ENCODE results near the gene CREBBP.

The CREBBP gene

DNA sequence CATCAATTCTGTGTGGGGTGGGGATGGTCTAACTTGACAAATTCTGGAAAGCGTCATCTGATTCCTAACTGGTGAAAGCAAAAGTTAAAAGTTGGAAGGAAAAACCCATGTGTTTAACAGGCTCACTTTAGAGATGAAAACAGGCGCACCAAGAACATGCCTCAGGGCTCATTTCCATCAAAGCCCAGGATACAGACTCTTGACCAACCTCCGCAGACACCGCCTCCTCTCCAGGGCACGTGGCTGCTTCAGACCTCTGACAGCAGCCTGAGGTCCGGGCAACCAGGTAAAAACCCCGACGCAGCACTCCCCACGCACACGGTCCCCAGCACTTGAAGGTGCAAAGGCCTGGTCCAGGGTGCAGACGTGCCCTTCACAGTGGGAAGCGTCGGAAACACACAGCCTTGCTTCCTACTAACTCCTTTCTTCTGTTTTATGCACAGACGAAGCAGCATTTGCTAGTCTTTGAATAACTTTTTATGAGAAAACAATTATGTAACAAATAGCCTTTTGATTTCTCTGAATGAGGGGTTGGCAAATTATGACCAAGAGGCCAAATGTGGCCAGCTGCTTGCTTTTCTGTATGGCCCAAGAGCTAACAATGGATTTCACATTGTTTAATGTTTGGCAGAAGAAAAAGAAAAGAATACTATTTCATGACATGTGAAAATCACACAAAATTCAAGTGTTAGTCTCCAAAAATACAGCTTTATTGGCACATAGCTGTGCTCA is 119.0 kb downstream of the CREBBP start:
- no peak for DNase-seq

DNA sequence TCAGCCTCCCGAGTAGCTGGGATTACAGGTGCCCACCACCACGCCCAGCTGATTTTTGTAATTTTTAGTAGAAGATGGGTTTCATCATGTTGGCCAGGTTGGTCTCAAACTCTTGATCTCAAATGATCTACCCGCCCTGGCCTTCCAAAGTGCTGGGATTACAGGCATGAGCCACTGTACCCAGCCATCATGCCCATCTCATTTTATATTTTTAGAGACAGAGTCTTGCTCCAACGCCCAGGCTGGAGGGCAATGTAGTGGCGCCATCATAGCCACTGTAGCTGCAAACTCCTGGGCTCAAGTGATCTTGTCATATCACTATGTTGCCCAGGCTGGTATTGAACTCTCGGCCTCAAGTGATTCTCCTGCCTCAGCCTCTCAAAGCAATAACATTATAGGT is 120.0 kb downstream of the CREBBP start:
- no peak for DNase-seq

DNA sequence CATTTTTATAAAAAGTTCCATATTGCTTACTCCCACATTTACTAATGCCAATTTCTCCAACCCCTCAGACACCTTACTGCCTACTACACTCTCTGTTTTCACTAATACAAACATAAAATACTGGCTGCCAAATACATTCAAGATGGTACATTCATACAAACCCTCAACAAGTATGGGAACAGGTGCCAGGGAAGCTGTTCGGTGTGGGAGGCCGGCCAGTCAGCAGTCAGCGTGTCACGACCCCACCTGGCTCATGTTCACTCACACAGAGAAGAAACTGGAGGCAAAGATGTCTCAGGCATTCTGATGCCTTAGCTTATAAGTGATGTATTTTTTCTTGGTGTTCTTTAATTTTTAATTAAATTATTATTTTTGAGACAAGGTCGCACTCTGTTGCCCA is 120.8 kb downstream of the CREBBP start:
- DNase-seq = no peak

DNA sequence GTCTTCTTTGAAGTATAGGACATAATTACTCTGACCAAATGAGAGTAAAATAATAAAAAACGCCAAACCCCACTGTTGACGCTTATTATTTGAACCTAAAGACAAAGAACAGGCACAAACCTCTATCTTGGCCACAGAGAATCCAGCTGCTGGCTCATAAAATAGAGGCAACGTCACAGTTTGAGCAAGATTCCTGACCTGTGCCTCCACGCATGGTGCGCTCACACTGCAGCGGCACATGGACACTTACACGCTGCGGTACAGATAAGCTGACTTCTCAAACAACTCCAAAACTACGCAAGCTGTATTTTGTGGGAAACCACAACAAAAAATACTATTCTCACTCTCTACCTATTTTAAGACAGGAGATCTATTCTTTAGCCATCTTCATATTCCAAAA is 124.4 kb downstream of the CREBBP start:
- DNase-seq = no peak

DNA sequence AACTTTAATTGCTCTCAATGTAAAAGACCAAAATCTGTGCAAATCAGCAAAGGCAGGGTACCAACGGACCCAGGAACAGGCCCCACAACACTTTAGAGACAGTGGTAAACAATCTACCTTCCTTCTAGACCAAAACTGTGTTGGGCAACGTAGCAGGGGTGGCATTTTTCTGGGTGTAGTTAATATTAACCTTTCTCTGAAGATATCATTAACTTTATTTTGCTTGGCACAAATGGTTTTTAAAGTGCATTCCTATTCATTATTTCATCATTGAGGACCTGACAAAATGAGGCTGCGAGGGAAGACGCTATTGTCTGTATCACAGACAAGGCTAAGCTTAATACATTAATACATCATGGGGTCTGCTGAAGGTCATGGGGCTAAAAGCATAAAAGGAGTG is 125.3 kb downstream of the CREBBP start:
- no peak for DNase-seq

DNA sequence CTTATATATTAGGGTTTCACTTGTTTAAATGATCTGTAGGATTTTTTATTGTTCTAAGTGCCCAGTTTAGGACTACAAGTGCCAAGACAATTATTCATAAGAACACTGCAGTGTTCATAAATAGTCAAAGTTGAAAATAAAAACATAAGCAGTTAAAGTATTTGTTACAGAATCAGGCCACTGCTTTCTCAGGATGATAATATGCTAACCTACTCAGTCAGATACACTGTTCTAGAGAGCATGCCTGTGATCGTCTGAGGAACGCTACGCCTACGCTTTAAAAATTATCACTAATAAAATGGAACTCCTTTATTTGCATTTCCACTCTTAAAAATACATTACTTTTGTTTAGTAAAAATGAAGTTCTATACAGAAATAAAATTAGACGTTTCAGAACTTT is 125.7 kb downstream of the CREBBP start:
- no peak for DNase-seq

DNA sequence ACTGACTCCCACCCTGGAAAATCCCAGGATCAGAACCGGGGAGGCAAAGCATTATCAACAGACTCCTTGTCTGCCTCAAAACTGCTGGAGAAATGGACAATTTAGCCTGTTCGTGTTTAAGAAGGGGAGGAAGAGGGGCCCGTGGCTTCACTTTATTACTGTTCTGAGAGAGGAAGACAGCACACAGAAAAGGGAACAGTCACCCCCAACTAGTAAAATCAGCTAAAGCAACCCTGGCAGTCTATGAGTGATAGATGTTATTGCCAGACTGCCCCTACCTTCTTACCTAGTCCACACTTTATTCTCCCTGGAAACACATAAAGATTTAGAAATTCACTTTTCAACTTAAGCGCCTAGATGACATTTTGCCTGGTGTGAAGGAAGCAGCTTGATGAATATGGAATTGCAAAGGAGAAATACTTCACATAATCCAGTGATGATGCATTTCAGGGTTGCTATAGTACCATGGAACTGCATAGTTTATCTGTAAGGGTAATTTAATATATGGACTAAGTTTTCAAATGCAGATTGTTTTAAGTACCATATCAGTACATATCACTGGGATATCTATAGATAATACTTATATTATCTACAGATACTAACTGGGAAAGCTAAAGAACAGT is 126.3 kb downstream of the CREBBP start:
- no peak for DNase-seq

DNA sequence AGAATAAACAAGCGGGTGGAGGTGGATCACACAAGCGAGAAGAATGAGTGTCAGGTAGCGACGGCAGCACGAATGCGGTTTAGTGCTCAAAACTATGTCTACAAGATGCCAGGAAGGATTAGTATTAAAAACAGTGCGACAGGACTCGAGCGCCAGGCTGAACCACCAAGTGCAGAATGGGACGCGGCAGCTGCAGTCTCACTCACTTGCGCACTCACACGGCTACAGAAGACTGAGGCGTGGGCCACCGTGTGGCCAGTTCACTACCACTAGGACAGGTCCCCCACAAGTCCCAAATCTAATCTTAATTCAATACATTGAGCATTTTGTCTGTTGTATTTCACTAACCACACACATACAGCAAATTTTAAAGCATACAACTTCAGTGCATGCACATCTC is 127.5 kb downstream of the CREBBP start:
- no peak for DNase-seq

DNA sequence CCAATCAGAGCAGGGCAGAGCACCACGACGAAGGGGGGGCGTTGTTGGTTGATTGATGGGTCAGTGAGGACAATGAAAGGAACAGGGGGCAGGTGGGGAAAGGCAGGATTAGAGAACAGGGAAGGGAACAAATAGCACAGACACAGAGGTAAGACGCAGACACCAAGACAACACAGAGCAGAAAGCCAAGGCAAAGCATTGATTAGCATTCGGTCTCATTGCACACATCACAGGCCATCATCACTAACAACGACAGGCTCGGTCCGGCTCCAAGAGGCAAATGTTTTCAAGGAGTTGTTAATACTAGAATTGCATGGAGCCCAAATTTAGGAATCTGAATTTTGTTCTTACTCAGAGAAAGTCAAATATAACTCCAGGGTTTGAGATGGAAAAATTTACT is 128.6 kb downstream of the CREBBP start:
- DNase-seq = no peak

DNA sequence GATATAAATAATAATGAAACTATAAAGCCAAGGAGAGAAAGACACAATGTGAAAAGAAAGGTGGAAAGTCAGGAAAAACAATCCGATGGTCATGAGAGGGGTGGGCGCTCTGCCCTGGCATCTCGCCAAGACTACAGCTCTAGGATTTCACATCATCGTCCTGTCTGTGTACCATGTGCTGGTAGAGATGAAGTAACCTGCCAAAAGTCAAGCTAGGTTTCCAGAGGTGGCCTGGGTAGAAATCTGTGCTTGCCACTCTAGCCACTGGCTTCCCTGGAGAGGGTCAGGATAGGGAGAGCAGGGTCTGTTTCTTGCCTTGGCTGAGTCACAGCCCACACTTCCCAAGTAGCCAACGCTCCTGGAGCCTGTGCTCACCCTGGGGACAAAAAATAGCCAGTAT is 132.2 kb downstream of the CREBBP start:
- DNase-seq = no peak

DNA sequence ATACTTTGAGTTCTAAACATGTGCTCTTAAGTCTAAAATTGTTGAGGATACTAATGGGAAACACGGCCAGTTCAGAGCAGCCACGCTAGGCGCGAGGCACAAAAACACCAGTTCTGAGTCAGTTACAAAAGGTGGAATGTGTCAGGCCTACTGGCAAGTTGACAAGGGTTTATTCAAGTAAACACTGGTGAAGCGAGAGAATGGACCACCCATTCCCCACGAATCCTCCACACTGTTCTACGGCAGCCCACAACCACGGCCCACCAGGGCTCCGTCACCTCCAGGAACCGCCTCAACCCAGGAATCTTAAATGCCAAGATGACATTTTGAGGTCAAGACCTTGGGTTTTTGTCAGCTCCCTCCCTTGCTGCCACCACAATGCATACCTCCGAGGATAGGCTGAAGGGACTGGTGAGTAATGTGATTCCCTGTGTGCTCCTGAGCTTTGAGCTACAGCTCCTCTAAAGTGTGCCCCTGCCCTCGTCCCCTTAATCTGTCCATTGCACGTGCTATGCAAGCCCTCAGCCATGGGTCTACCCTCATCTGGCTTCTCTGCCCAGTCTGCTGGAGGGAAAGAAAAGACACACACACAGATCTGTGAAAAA is 134.7 kb downstream of the CREBBP start:
- DNase-seq = no peak

DNA sequence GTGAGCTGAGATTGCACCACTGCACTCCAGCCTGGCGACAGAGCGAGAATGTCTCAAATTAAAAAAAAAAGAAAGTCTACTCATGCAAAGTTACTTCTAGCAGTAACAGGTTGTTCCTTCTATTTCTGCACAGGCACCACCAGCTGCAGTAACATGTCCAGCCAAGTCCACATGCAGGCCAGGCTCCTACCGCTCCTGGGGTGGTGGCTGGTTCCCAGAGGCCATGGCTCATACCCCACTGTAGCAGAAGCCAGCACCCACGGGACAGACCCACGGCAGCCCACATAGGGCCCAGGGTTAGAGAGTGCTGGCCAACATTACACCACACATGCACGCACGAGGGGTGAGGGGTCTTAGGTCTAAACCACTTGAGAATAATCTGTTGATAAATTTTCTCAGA is 136.5 kb downstream of the CREBBP start:
- no peak for DNase-seq

DNA sequence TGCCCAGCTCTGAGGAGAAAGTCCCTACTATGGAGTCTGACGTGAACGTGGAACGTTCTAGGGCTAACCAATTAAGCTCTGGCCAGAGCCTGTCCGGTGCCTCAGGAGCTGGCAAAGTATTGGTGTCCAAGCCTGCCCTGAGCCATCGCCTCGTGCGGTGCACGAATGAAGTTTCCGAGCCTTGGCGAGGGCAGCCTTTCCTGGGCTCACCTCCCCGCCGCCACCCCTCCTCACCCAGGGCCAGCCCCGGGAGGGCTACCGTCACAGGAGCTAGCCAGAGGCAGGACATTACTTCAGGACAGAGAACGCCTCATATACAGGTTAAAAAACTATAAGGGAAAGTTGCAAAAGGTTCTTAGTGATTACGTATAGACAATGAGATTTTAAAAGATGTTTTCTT is 139.6 kb downstream of the CREBBP start:
- DNase-seq = no peak

DNA sequence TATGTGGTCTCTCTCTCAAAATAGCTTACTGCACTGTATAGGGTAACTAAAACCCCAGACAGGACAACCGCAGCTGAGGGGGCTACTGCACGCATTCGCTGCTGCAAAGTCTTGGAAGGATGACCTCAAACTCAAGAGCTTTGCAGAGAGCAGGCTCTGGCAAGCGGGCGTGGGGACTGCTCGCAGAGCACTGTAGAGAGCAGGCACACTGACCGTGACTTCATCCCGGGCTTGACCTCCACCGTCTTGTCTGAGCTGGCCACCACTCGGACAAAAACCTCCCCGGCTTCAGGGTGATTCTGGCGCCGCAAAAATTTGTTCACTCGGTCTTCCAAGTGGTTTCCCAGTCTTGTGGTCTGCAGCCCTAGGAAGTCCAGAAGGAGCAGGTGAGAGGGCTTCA is 140.3 kb downstream of the CREBBP start:
- DNase-seq = no peak

DNA sequence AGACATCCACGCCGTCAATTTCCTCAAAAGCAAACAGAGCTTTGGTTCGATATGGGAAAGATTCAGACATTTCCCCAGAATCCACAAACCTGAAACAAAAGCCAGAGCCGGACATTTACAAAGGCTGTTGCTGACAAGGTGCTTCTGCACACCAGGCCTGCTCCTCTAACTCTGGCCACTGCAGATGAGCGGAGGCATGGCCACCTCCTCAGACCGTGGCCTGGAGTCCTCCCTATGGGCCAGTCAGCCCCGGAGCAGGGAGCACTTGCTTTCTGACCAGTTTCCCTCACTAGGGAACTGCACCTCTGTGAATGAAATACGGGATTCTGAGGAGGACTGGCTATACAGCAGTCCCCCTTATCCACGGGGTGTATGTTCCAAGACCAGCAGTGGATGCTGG is 140.9 kb downstream of the CREBBP start:
- DNase-seq = no peak

DNA sequence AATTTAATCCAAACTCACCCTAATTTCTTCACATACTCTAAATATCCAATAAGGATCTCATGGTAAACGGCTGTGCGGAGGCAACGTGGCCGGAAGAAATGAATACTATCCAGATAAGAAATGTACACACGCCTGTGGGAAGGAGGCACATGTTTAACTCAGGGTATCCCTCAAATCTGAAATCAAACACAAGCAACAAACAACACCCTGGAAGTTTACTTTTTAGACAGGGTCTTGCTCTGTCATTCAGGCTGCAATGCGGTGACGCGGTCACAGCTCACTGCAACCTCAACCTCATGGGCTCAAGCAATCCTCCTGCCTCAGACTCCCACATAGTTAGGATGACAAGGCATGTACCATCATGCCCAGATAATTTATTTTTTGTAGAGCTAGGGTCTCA is 142.0 kb downstream of the CREBBP start:
- no peak for DNase-seq

DNA sequence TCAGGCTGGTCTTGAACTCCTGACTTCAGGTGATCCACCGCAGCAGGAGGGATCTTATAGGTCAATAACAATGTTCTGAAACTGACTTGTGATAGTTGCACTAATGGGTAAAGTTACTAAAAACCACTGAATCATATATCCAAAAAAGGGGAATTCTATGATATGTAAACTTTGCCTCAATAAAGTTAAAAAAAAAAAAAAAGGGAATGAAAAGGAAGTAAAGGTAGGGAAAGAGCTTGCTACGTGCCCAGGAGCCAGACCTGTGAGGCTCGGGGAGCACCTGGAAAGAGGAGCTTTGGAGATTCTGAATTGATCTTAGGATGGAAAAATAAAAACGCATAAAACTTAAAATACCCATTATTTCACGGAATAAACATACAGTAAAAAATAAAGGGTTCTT is 142.4 kb downstream of the CREBBP start:
- DNase-seq = no peak

DNA sequence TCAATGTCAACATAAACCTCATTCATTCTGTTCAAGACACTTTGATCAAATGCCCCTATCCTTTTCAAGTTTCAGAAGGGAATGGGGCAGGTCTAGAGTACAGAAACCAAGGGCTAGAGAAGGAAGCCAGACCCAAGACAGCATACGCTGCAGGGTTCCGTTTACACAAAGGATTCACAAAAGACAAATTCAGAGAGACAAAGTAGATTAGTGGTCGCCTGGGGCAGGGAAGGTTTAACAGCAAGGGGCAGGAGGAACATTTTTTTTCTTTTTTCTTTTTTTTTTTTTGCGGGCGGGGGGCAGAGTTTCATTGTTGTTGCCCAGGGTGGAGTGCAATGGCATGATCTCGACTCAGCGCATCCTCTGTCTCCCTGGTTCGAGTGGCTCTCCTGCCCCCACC is 143.3 kb downstream of the CREBBP start:
- DNase-seq = no peak

DNA sequence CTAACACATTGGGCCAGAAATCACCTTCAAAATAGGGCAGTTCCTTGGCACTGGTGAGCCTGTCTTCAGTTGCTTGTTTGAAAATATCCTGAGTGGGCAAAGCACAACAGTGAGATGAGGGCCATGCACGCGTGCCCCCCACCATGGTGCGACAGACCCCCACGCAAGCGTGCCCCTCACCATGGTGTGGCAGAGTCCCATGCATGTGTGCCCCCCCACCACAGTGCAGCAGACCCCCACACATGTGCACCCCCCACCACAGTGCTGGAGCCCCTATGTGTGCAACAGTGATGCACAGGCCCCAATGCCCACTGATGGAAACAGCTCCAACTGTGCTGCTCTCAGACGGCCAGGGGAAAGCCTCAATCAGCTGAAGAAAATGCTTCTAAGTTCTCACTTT is 144.4 kb downstream of the CREBBP start:
- DNase-seq = no peak

DNA sequence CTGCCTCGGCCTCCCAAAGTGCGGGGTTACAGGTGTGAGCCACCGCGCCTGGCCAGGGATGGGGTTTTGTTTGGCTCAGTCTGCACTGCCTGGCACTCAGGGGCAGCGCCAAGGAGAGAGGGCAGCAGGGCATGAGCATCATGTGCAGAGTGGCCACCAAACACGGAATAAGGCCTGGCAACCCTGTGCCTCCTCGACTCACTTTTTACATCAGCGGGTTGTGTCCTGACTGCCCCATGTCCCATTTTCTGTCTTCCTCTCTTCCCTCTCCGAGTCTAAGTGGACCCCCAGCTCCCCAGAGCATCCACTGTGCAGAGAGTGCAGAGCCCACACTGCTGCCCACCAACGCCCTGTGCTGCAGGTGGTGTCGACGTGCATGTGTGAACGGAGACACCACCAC is 145.0 kb downstream of the CREBBP start:
- no peak for DNase-seq

DNA sequence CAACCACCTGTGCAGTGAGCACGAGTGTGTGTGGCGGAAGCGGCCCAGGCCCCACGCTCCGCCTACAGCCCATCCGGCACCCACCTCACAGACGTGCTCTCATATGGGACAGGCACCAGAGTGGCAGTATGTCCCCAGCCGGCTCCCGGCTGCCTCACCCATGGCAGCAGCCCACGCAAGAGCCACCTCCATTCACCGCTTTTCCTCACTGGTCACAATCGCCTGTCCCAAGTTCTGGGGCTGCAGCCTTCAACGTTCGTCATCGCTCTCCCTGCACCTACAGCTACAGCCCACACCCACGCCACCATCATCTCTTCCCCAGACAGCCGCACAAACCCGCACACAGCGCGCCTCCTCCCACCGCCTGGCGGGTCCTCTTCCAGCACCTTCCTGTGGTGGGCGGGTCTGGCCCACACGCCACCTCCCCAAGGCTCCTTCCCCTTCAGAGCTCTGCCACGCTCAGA is 145.7 kb downstream of the CREBBP start:
- DNase-seq = no peak

DNA sequence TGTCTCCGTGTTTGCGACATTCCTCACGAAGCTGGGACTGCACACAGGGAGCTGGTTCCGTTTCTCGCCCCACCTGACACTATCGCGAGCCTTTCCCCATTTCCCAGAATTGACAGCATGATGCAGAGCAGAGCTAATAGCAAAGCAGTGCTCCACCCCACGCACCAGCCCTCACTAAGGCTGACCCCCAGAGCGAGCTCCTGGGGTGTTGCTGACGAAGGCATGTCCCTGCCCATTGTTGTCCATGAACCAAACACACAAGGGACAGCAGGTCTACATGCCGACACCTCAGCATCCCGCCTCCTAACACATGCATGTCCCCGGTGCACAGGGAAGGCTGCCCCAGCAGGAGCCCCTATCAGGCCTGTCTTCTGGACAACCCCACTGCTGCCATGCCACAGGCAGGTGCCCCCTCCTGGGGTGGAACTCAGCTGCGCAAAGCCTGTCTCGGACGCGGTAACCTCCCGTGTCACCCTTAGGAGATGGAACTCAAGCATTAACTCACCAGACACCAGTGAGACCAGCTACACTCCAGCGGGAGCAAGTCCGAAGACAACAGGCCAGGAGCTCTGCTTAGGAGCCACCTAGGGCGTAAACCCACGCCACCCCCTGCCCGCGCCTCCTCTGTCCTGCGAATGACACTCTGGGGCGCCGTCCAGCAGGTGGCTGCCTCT is 146.3 kb downstream of the CREBBP start:
- DNase-seq = no peak

DNA sequence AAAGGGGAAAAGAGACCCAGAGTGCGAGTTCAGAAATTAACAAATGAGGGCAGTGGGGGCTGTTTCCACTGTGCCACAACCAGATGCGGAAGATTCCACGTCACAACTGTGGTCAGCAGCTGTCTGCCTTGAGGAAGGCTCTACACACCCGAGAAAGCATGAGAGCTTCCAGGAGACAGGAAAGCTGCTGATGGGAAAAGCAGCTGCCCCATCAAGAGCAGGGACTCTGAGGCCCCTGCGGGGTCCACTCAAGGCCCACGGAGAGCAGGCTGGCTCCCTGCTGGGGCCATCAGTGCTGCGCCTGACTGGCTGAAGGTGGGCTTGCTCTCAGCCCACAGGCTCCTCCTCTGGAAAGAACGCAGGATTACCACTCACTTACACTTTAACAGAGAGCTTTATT is 148.3 kb downstream of the CREBBP start:
- no peak for DNase-seq

Data from CD4-positive, alpha-beta T cell treated with Interleukin-21 for 1 hour (primary cell).